GM13976 (cell line): ENCODE data around the gene SMIM20.

Experiments
- DNase-seq: peaks from one replicate; pipeline ENCODE4 v3.0.0; 2012; ENCODE audit warnings: low spot score
- in situ Hi-C: fragments of 300-500 bp; cut with MboI; formaldehyde crosslinking; loops from one replicate; pipeline ENCODE4 v1.12.0; 2022; ENCODE audit warnings: low sequenced_read_pairs, mixed read lengths, inconsistent platforms; ENCODE audit not compliant: unreplicated experiment
- TF ChIP-seq, protein P1 (sequence below): IDR thresholded peaks from 2 replicates; pipeline ENCODE4 v1.5.1; 2012; ENCODE audit warnings: borderline replicate concordance, mild to moderate bottlenecking; ENCODE audit not compliant: insufficient read depth; ENCODE audit errors: extremely low read depth, missing control alignments, control extremely low read depth

Gene SMIM20

DNA sequence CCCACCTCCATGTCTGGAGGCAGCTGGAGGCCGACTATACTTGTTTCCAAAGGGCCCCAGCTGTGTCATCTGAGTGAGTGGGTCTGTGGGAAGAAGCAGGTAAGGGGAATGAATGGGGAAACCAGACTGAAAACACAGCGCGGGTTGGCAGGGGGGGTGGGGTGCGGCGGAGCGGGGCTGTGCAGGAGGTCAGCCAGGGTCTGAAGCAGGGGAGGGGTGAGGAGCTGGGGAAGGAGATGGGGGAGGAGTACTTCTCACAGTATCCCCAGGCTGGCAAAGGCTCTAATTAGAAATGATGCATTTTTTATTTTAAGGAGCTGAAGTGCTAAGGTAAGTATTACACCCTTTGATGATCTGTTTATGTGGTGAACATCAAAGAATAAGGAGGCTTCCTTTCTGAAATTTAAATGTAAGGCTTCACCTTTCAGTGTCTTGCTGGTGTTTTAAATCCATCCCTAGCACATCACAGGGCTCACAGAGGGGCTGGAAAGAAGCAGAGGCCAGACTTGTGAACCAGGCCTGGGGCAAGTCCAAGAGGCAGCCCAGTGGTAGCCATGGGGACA lies 37.5 kb downstream of the SMIM20 start:
- TF ChIP-seq, protein P1, sequence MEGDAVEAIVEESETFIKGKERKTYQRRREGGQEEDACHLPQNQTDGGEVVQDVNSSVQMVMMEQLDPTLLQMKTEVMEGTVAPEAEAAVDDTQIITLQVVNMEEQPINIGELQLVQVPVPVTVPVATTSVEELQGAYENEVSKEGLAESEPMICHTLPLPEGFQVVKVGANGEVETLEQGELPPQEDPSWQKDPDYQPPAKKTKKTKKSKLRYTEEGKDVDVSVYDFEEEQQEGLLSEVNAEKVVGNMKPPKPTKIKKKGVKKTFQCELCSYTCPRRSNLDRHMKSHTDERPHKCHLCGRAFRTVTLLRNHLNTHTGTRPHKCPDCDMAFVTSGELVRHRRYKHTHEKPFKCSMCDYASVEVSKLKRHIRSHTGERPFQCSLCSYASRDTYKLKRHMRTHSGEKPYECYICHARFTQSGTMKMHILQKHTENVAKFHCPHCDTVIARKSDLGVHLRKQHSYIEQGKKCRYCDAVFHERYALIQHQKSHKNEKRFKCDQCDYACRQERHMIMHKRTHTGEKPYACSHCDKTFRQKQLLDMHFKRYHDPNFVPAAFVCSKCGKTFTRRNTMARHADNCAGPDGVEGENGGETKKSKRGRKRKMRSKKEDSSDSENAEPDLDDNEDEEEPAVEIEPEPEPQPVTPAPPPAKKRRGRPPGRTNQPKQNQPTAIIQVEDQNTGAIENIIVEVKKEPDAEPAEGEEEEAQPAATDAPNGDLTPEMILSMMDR, result no peak
- no peak for DNase-seq
- in situ Hi-C loops, result no loop called here

DNA sequence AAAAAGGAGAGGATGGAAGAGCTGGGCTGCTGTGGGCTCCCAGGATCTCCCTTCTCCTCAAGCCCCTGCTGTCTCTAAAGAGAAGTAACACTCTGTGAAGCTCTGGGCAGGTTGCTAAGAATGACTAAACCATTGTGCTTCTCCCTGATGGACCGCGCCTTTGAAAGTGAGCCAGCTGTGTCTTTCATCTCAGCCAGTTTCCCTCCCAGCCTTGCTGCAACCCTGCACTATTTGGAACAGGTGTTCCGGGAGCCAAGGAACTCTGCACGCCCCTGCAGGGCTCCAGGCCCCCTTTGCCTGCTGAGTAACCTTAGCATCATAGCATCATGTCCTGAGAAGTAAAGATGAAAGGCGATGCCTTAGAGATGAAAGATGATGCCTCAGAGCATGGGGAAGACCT lies 39.7 kb downstream of the SMIM20 start:
- in situ Hi-C loops, result no loop called here
- no peak for DNase-seq
- TF ChIP-seq, protein P1, result no peak

DNA sequence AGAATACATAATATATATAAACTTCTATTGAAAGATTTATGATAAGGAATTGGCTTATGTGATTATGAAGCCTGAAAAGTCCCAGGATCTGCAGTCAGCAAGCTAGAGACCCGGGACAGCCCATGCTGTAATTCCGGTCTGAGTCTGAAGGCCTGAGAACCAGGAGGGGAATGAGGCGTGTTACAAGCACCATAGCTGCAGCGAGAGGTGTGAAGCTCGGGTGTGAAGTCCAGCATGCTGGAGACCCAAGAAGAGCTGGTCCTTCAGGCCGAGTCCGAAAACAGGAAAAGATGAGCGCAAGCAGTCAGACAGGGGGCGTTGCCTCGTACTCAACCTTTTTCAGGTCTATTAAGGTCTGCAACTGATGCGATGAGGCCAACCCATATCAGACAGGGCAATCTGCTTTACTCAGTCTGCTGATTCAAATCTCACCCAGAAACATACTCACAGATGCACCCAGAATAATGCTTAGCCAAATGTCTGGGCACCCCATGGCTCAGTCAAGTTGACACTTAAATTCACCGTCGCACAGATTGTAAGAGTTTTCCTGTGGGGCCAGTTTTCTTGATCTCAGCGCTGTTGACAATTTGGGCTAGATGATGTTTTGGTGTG lies 40.4 kb downstream of the SMIM20 start:
- TF ChIP-seq, protein P1, result no peak
- DNase-seq, result no peak
- in situ Hi-C loops, result no loop called here

DNA sequence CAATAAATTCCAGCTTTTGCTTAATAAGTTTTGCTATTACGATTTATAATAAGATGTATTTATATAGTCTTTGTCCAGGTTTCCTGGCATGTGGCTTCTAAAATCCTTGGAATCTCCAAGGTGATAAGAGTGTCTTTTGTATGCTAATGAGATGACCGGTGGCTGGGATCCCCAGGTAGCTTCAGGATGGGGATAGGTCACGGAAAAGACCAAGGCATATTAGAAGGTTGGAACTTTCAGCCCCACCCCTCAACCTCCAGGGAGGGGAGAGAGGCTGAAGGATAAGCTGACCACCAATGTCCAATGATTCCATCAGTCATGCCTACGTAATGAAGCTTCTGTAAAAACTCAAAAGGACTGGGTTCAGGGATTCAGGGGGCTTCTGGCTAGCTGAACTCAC lies 41.7 kb downstream of the SMIM20 start:
- DNase-seq, result no peak
- in situ Hi-C loops, result no loop called here
- TF ChIP-seq, protein P1, result no peak

DNA sequence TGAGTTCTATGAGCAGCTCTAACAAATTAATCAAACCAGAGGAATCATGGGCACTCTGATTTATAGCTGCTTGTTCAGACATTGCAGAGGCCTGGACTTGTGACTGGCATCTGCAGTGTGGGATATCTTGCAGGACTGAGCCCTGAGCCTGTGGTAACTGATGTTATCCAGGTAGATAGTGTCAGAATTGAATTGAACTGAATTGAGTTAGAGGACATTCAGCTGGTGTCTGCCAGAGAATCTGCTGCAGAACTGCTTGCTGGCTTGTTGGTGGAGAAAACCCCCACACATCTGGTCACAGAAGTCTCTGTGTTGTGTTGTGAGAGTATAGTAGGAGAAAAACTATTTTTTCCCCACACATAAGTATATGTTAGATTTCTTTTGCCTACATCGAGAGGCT lies 42.2 kb downstream of the SMIM20 start:
- in situ Hi-C loops, result no loop called here
- TF ChIP-seq, protein P1, result no peak
- DNase-seq, result no peak

DNA sequence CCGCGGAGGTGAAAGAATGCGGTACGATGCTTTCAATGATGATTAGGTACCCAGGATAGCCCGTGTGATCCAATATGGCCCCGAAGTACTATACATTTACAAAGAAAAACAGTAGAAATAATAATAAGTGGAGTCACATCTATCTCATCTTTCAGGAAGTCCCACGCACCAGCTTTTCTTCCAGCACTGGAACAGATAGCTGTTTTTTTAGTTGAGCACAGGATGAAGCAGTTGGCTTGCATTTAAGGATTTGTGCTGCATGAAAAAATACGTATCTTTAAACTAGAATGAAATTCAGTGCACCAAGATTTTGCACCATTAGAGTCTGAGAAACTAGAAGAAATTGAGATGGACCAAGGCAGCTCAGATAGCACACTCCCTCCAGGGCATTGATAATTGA lies 44.1 kb downstream of the SMIM20 start:
- DNase-seq, result no peak
- in situ Hi-C loops, result no loop called here
- TF ChIP-seq, protein P1, result no peak
